Stimulated activated CD4-positive, alpha-beta T cell treated with anti-CD3 and anti-CD28 coated beads, Interleukin-12 subunit alpha, Interleukin-12 subunit beta, amount 100 ng/mL, for 4 hours (primary cell): ENCODE results near the gene JHY.
"Not testable (repeated sequence)": the region's sequence is repeated elsewhere in the genome, so short reads cannot be mapped to it uniquely, and the experiment has no call there.

Experiments used
- DNase-seq: peaks from one replicate; pipeline ENCODE4 v3.0.0-alpha.2; 2020

The JHY gene

DNA sequence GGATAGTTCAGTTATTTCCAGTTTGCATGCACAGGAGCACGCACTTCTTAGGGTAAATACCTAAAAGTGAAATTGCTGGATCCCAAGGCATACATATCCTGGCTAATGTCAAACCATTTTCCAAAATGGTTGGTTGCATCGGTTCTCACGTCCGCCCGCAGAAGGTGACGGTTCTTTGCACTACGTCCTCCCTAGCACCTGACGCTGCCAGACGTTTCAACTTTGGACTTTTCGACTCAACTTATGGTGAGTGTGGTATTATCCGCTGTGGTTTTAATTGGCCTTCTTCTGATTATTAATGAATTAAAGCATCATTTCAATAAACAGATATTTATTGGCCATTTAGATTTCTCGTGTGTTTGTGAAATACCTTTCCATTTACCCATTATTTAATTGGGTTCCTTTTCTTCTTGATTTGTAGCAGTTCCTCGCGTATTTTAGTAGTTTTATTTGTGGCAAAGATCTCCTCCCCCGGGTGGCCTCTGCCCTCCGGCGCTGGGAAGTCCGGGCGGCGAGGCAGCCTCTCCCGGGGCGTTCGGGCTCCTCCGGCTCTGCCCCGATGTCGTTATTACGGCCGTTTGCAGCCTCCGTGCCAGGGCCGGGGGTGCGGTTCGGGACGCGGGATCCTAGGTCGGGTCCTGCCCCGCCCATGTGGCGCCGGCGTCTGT is at the start of gene JHY:
JHY (plus strand) TSS at position 571 of the 668 bp plus-strand sequence. CDS start 3,091 bp downstream, outside the sequence.
- no peak for DNase-seq

DNA sequence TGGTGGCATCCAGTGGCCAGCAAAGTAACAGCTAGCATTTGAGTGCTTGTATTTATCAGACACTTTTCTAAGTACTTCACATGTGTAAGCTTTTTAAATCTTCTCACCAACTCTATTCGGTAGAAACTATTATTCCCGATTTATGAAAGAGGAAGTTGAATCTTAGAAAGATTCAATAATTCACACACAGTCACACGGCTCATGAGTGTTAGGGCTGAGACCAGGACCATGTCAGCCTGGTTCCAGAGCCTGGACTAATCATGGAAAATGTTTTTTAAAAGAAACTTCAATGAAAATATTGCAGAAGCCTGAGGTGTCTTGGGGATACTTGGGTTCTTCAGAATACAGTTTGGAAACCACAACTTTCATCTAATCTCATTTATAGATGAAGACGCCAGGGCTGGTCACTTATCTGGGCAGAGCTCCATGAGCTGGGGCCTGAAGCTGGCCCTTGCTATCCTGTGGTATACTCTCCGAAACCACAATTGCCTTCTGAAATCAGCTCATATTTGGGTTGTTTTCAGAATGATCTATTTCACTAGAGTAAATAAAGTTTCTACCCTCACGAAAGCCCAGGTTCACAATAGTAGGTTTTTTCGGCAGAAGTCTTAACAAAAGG is 48.6 kb upstream of the JHY start:
- no peak for DNase-seq

DNA sequence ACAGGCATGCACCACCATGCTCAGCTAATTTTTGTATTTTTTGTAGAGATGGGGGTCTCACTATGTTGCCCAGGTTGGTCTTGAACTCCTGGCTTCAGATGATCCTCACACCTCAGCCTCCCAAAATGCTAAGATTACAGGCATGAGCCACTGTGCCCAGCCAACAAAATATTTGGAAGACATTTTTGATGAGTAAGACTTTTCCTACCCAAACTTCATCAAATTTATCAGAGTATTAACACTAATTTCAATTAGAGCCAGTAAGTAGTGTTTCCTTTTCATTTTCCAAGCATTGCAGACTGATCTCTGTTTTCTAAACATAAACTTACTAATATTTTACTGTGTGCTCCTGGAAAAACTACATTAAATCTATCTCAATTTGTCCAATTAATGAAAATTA is 45.6 kb upstream of the JHY start:
- no peak for DNase-seq

DNA sequence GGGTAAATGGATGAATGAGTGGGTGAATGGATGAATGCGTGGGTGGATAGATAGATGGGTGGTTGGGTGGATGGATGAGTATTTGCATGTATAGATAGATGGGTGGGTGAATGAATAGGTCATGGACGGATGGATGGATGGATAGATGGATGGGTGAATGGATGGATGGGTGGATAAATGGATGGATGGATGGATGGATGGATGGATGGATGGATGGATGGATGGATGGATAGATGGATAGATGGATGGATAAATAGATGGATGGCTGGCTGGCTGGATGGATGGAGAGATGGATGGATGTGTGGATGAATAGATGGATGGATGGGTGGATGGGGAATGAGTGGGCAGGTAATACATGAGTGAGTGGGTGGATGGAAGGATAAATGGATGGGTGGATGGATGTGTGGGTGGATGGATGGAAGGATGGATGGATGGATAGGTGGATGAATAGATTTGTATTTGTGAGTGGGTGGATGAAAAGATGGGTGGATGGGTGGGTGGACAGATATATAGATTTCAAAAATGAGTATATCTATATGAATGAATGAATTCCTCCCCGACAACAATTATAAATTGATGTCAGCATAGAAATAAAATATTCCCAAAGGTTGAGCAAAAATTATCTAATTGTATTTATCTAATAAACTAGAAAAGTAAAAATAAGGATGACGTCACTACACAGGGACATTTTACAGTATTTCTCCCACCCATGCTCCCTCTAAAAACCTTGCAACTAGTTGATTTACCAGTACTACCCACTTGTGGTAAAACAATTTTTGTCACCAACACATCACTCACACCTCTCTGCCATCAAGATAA is 44.8 kb upstream of the JHY start:
- no peak for DNase-seq

DNA sequence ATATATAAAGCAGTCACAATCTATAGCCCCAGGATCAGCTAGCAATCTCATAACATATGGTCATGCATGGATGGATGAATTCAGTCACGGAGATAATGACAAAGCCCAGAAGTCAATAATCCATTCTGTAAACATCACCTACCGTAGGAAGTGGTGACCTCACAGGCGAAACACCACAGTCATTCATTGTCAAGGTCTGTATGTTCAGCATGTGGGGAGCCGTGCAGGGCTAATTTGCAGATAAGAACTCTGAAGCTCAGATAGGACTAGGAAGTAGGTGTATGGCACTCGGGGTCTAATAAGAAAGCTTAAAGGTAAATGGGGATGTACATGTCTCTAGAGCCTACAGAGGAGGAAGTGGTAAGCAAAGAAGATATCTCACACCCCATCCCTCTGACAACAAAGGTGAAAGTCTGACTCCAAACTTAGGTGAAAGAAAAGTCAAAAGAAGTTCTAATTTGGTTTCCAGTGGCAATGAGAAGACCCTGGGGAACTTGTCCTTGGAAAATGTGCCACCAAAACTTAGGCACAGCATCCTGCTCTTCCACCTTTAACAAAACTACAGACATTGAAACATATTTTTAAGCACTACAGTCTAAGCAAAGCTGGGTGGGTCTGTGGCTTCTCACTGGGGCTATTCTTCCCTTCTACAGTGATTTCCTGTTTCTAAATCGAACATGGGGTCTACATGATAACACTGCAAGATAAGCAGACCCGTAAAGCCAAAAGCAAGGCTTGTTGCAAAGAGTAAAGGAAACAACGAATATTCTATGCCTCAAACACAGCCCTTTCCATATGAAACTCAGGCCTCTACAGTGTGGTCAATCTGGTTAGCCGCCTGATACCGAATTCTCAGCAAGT is 39.0 kb upstream of the JHY start:
- DNase-seq: no peak

DNA sequence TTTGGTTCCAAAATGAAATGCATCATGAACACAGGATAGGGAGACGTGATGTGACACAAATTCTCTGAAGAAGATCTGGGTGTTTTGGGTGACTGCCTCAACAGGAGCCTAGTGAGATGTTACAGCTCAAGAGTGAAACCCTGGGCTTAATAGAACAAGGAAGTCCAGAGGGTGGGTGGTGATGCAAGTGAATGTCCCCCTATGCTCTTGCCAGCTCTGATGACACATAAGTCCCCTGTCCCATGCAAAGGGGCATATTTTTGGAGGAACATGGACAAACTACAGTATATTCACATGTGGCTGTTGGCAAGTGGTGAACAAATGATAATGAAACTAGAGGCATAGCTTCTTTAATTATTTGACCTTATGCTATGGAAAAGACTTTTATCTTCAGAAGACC is 35.1 kb upstream of the JHY start:
- DNase-seq: no peak

DNA sequence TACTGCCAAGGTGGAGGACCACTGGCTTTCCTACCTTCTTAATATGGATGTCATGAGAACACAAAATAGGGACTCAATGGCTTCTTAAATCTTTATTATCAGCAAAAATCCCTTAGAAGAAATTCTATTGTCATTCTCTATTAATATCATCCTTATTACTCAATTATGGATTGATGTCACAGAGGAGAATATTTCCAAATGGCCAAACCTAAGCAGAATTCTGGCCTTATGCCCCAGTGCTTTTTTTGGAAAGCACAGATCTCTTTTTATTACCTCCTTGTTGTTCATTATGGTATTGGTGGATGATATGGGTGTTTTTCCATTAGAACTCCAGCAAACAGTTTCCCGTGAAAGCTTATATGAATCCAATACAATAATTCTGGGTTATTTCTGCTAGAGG is 34.4 kb upstream of the JHY start:
- no peak for DNase-seq

DNA sequence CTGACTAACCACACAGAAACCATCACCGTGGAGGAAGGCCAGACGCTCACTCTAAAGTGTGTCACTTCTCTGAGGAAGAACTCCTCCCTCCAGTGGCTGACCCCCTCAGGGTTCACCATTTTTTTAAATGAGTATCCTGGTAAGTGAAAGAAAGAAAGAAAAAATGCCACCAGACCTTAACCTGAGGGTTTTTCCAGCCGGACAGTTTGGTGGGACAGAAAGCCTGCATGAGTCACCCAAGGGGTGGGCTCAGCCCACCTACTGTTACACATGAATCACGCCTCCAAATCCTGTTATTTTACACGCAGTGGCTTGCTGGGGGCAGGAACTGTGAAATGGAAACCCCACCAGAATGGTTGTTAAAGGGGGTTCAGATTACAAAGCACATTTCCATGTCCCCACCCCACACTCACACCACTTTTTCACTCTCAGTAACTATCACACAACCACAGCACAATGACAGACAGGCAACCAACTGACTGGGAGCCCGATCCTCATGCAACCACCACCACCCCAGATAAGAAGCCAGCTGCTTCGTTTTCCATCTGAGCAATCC is 32.4 kb upstream of the JHY start:
- DNase-seq: no peak

DNA sequence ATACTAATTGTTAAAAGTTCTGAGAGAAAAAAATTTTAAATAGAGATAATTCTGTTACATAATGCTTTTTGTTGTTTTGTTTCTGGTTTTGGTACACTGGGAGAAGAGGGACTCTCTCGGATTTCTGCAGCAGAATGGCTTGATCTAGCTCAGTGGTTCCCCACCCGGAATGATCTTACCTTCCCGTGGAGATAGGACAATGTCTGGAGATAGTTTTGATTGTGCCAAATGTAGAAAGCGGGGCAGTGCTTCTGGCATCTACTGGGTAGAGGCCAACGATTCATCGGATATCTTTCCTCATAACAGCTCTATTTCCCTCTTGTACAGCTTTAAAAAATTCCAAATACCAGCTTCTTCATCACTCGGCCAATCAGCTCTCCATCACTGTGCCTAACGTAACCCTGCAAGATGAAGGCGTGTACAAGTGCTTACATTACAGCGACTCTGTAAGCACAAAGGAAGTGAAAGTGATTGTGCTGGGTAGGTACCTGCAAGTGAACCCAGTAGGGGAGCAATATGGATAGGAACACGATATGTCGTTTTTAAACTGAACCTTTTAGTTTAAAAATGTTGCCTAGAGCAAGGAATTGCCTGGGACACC is 31.1 kb upstream of the JHY start:
- no peak for DNase-seq

DNA sequence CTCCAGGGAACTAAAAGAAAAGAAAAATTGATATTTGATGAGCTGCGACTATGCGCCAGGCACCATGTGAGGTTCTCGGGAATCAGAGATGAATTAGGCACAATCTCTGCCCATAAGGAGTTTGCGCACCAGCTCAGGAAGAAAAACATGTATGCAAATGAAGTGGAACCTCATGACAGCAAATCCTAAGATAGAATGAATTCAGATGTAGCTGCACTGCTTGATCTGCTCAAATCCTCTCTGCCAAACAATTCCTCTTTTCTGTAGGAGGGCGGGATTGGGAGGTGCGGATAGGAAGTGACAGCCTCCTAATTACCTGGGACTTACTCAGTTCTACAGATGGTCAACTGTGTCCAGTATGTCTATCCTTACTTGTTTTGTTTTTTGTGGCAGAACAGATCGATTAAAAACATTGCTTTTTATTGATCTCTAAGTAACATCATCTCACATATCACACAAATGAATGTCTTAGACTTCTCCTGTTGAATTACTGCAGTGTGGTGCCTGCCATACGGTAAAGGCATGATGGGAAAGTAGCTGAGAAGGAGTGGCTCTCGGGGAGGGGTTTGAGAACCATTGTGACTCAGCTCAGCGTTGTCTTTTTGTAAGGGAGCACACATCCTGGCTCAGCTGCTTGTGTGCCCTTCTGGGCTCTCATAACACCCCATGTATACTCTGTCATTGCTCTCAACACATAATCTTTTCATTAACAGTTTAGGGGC is 30.3 kb upstream of the JHY start:
- peak; percentile 22 for DNase-seq

DNA sequence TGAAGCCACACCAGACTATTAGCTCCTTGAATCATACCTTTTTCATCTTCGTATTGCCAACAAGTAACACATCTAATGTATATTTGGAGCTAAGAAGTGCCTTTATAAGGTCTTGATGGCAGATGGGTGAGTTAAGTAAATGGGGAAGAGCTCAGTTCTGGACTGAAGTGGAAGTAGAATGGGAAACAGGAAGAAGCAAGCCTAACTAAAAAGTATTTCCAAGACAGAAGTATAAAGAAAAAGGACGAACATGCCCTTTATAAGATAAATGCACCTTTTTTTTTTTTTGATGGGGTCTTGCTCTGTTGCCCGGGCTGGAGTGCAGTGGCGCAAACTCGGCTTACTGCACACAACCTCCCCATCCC is 29.8 kb upstream of the JHY start:
- no peak for DNase-seq

DNA sequence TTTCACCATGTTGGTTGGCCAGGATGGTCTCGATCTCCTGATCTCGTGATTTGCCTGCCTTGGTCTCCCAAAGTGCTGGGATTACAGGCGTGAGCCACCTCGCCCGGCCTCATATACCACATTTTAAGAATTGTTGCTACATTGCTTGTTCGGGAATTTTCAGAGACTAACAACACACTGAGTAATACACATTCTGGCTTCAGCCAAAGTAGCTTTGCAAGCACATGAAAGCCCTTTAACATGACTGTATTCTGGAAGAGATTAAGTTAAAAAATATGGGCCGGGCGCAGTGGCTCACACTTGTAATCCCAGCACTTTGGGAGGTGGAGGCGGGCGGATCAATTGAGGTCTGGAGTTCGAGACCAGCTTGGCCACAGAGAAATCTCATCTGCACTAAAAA is 29.3 kb upstream of the JHY start:
- DNase-seq: no peak

DNA sequence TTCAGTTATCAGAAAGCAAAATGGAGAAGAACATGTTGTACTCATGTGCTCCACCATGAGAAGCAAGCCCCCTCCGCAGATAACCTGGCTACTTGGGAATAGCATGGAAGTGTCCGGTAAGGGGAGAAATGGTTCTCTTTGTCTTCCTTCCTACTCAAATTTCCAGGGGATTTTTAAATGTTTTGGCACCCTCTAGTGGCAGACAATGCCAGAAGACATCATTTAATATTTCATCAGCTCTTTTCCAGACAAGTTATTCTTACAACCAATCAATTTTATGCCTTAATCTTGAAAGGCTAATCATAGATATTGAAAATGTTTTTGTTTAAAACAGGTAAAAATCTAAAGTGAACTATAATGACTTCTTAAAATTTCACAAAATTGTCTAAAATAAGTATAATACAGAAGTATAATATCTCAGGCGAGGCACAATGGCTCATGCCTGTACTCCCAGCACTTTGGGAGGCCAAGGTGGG is 28.6 kb upstream of the JHY start:
- no peak for DNase-seq

DNA sequence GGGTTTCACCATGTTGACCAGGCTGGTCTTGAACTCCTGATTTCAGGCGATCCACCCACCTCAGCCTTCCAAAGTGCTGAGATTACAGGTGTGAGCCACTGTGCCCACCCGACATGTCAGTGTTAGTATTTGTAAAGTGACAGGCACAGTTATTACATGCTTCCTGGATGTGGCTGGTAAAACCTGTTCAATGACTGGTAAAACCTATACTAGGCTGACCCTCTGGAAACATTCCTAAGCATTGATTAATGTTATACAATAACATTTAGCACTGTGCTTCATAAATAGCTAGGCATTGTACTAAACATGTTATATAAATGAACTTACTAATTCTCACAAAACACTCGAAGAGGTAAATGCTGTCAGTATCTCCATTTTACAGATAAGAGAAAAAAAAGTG is 20.9 kb upstream of the JHY start:
- no peak for DNase-seq

DNA sequence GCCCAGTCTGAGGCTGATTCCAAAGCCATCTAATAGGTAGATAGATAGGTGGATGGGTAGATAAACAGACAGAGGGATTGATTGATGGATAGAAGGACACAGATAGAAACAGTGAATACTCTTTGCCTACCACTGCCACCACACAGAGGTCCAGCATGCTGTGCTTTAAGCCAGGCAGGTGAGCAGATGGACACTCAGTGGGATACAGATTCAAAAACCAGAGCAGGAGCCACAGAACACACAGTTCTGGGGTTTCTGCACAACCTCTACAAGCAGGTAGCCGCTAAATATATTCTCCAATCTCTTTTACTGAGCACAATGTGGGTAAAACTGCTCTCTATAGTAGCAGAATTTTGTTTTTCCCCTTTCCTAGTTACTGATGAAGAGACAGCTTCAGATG is 20.5 kb upstream of the JHY start:
- no peak for DNase-seq

DNA sequence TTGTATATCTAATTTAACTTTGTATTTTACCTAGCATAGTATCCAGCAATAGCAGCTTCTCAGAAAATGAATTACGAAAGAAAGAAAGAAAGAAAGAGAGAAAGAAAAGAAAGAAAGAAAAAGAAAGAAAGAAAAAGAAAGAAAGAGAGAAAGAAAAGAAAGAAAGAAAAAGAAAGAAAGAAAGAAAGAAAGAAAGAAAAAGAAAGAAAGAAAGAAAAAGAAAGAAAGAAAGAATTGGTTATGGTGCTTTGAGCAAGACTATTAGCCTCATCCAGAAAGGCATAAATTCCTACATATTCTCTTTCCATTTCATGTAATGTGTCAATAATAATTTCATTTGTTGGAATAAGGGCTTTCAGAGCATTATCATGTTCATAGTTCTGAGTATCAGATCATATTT is 19.4 kb upstream of the JHY start:
- DNase-seq: not testable (repeated sequence)

DNA sequence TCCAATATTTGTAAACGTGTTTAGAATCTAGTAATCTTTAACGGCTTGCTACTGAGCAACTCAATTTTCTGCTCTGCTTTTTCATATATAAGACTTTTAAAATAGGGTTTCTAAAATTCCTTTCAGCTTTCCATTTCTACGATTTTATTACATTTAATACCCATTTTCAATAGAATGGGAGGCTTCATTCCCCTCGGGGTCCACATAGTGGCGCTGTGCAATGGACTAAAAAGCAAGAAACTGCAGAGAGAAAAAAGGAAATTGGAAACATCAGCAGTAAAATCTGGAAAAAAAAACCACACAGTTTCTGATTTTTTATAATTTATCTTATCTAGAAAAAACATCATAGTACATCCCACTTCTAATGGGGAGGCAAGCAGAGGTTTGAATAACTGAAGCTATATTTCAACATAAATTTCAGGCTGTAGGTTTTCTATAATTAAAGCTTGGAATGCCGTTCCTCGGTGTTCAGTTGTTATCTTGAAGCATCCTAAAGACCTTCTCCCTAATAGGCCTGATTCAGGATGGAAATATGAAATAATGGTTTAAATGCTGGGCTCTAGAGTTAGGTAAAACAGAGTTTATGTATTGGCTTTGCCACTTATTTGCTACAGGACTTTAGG is 18.7 kb upstream of the JHY start:
- peak; percentile 48 for DNase-seq

DNA sequence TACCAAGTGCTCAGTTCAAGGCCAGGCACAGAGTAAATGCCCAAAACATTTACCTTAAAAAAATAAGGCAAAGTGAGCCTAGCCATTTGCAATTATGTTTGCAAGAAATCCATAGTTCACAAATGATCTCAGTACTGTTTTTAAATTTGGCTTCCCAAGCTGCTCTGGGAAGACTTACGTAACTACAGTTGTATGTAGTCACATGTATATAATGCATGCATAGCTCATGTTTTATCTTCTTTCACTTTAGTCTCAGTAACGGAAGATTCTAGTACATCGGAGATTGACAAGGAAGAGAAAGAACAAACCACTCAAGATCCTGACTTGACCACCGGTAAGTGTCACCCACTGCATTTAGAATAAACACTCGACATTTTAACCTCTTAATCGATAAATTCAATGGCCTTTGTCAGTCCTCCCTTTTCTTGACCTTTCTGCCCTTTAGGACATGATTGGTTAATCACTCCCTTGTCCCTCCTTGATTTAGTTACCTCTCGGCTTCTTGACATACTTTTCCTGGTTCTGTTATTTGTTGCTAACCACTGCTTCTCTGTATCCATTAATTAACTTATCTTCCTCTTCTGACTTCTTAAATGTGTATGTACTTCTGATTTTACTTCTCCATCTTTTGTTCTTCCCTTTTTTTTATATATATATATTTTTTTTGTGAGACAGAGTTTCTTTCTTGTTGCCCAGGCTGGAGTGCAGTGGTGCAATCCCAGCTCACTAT is 18.0 kb upstream of the JHY start:
- DNase-seq: no peak

DNA sequence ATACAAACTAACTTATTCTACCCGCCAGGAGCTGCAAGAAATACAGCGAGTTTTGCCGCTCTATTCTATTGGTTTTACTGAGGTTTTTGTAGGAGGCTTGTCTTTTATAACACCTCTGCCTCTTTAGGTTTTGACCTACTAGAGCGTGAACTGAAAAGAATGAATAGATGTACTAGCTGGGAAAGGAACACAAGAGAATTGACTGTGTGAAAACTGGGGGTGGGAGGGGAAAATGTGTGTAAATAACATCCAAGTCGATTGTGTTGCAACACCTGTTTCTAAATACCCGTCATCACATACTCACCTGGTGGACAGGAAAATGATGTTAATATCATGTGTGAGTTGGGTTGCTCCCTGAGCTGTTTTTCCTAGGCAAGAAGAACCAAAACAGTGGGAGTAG is 12.9 kb upstream of the JHY start:
- no peak for DNase-seq

DNA sequence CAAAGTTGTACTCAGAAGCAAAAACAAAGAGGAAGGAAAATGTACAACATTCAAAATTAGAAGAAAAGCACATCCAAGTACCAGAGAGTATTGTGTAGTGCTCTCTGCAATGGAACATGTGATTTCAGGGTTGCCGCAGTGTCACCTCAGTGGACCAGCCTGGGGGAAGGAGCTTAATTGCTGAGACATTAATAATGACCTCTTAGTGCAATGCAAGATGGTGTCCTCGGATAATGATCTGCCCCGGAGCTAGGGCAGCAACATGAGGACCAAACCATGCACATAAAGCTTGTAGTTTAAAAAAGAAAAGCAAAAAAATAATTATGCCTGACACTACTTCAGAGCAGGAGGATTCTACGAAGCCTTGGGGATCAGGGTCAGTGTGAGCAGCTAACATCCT is 11.3 kb upstream of the JHY start:
- DNase-seq: no peak

DNA sequence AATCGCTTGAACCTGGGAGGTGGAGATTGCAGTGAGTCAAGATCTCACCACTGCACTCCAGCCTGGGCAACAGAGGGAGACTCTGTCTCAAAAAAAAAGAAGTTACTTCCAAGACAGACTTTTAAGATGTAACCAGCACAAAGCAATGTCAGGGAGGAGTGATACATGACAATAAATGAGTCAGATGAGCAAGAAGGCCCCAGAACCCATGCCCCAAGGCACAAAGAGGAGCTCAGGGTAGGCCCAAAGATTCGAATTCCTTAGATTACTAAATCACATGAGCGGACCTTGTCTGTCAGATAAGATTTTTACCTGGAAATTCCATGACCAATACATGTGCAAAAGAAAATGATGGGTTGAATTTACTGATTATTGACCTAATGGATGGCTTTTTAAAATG is 10.5 kb upstream of the JHY start:
- DNase-seq: no peak
